K562 (cell line): ENCODE results near the gene TEX22. TPM values are rescaled to one million over a fixed set of nuclear protein-coding genes. Genes with fewer than 3 reads are reported as not detected.

ENCODE experiments used
- ARID1B ChIP-seq: fragments of 450-650 bp; IDR thresholded peaks from 2 replicates; pipeline ENCODE4 v1.6.1; 2016; ENCODE audit warnings: antibody characterized with exemption, mild to moderate bottlenecking, inconsistent platforms
- GTF2F1 ChIP-seq: IDR thresholded peaks from 2 replicates; pipeline ENCODE4 v1.6.1; 2011; ENCODE audit warnings: low read depth, low read length, improper control_type of control experiment
- HIVEP1 ChIP-seq: fragments of 250-450 bp; sonication (Bioruptor Pico); IDR thresholded peaks from 2 replicates; pipeline ENCODE4 v1.4.0; 2020; ENCODE audit warnings: mild to moderate bottlenecking
- JUND ChIP-seq, 2 experiments: IDR thresholded peaks; 2 replicates in 1 of 2; 3 replicates in 1 of 2; pipeline ENCODE4 v1.6.1; 2011; ENCODE audit warnings: borderline replicate concordance in 2 of 2, low read depth in 2 of 2, low read length in 2 of 2, improper control_type of control experiment in 1 of 2, missing biosample characterization in 1 of 2, missing genetic modification characterization in 1 of 2, missing genetic modification reagents in 1 of 2
- MTA1 ChIP-seq: fragments of 450-650 bp; IDR thresholded peaks from 2 replicates; pipeline ENCODE4 v1.6.1; 2017; ENCODE audit warnings: borderline replicate concordance
- SMC3 ChIP-seq: conservative IDR thresholded peaks from 2 replicates; pipeline ENCODE4 v1.6.1; 2011; ENCODE audit warnings: low read depth, low read length, improper control_type of control experiment; ENCODE audit not compliant: insufficient read depth
- TARDBP ChIP-seq: fragments of 450-650 bp; IDR thresholded peaks from 2 replicates; pipeline ENCODE4 v1.6.1; 2016
- ZNF239 ChIP-seq: fragments of 250-450 bp; sonication (Bioruptor Pico); IDR thresholded peaks from 2 replicates; pipeline ENCODE4 v1.4.0; 2020; ENCODE audit warnings: mild to moderate bottlenecking
- ZNF584 ChIP-seq: fragments of 200-800 bp; sonication (Bioruptor generic); IDR thresholded peaks from 2 replicates; pipeline ENCODE4 v1.6.1; 2016; ENCODE audit warnings: low read depth, mild to moderate bottlenecking, missing genetic modification characterization, missing compliant biosample characterization
- ZNF589 ChIP-seq: fragments of 200-800 bp; sonication (Bioruptor generic); IDR thresholded peaks from 2 replicates; pipeline ENCODE4 v1.6.1; 2016; ENCODE audit warnings: low read depth, missing genetic modification characterization, missing compliant biosample characterization
- polyA plus RNA-seq, 8 experiments: library from polyadenylated mRNA; depleted of rRNA in 4 of 8; stranded (reverse) in 5 of 8; unstranded in 3 of 8; fragments of >200 nt; fragmentation: Nextera tagmentation in 2 of 8; fragmentation: Illumina TruSeq in 1 of 8; extraction: Ambion mirVana in 2 of 8; extraction: Trizol in 1 of 8; gene quantifications; 2 replicates each; pipeline versions ENCODE4 v1.2.1 to v1.2.3, GENCODE V29; 2011 to 2014; ENCODE audit warnings: inconsistent platforms in 1 of 8, missing spikeins in 1 of 8
- total RNA-seq, 7 experiments: library from RNA; depleted of rRNA in 6 of 7; stranded (reverse); fragments of >200 nt in 6 of 7; fragmentation: Illumina TruSeq in 2 of 7; extraction: Trizol in 2 of 7; gene quantifications; 2 replicates each; pipeline versions ENCODE4 v1.2.1 to v1.2.3, GENCODE V29; 2011 to 2021; ENCODE audit warnings: low replicate concordance in 1 of 7
- TF ChIP-seq, protein P1 (sequence below), 3 experiments: fragments of 200-800 bp in 1 of 3; sonication (Bioruptor generic) in 1 of 3; sonication (generic) in 1 of 3; formaldehyde crosslinking in 1 of 3; IDR thresholded peaks; 2 replicates each; pipeline versions ENCODE4 v1.6.1 to v1.8.0; 2016 to 2022; ENCODE audit warnings: mild to moderate bottlenecking in 2 of 3, missing compliant biosample characterization in 2 of 3, missing genetic modification characterization in 2 of 3, missing genetic modification reagents in 1 of 3
- TF ChIP-seq, protein P2 (sequence below): sonication (generic); formaldehyde crosslinking; IDR thresholded peaks from 2 replicates; pipeline ENCODE4 v1.8.1; 2023; ENCODE audit warnings: mild to moderate bottlenecking, missing genetic modification reagents
- TF ChIP-seq, protein P3 (sequence below): fragments of 250-450 bp; sonication (Bioruptor Pico); IDR thresholded peaks from 2 replicates; pipeline ENCODE4 v1.5.0; 2022; ENCODE audit warnings: mild to moderate bottlenecking
- TF ChIP-seq, protein P4 (sequence below): fragments of 250-450 bp; sonication (Bioruptor Pico); IDR thresholded peaks from 2 replicates; pipeline ENCODE4 v1.8.0; 2022; ENCODE audit warnings: inconsistent platforms
- TF ChIP-seq, protein P5 (sequence below), 2 experiments: IDR thresholded peaks in 1 of 2; conservative IDR thresholded peaks in 1 of 2; 2 replicates each; pipeline ENCODE4 v1.6.1; 2016; ENCODE audit warnings: low read depth in 2 of 2, mild to moderate bottlenecking in 1 of 2, missing compliant biosample characterization in 1 of 2, missing genetic modification characterization in 1 of 2, moderate library complexity in 1 of 2

The TEX22 gene
- total and polyA plus RNA-seq, 9 of the 15 experiments (the other 6 are each of a cell fraction or from before 2014, with no cell fraction given) = 0.04 to 1.7 (median 0.23) TPM; not detected in 2

DNA sequence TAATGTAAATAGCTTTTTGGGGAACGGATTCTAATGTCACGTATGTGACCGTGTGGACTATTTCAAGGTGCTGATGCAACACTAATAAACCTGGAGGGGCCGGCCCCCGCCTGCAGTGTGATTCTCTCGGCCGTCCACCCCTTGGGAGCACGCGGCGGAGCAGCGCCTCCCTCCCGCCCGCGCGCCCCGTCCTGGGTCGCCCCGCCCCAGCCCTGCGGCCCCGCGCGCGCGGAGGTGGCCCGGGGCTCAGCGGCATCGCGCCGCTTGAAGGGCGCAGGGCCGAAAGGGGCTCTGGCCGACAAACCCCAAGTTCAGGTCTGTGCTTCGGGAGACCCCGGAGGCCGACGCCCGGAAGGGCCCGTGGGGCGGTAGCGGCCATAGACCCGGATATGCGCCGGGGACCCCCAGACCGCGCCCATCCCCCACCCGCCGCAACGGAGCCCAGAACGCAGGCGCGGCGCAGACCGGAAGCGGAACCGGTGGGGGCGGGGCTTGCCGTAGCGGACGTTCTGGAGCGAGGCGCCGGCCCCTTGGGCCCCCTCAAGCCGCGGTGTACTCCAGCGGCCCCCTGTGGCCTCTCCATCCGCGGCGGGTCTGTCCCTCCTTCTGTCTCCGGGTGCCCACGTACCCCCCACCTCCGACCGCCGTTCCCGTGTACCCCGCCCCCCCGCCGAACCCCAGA, at the start of gene TEX22 (continued):
- TF ChIP-seq, protein P1, sequence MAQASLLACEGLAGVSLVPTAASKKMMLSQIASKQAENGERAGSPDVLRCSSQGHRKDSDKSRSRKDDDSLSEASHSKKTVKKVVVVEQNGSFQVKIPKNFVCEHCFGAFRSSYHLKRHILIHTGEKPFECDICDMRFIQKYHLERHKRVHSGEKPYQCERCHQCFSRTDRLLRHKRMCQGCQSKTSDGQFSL (CRISPR knock-in tag; IDR thresholded peaks at IDR 0.05) = no peak
- TF ChIP-seq, protein P1 (tag; IDR thresholded peaks at IDR 0.05) = no peak
- TF ChIP-seq ZNF239 (CRISPR knock-in tag) = no peak
- no peak for TF ChIP-seq ARID1B
- peak; percentile 88 for TF ChIP-seq ZNF589 (CRISPR knock-in tag)
- TF ChIP-seq, protein P2, sequence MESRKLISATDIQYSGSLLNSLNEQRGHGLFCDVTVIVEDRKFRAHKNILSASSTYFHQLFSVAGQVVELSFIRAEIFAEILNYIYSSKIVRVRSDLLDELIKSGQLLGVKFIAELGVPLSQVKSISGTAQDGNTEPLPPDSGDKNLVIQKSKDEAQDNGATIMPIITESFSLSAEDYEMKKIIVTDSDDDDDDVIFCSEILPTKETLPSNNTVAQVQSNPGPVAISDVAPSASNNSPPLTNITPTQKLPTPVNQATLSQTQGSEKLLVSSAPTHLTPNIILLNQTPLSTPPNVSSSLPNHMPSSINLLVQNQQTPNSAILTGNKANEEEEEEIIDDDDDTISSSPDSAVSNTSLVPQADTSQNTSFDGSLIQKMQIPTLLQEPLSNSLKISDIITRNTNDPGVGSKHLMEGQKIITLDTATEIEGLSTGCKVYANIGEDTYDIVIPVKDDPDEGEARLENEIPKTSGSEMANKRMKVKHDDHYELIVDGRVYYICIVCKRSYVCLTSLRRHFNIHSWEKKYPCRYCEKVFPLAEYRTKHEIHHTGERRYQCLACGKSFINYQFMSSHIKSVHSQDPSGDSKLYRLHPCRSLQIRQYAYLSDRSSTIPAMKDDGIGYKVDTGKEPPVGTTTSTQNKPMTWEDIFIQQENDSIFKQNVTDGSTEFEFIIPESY (CRISPR knock-in tag) = no peak
- no peak for TF ChIP-seq HIVEP1
- TF ChIP-seq TARDBP = no peak
- no peak for TF ChIP-seq ZNF584 (CRISPR knock-in tag)
- TF ChIP-seq, protein P3, sequence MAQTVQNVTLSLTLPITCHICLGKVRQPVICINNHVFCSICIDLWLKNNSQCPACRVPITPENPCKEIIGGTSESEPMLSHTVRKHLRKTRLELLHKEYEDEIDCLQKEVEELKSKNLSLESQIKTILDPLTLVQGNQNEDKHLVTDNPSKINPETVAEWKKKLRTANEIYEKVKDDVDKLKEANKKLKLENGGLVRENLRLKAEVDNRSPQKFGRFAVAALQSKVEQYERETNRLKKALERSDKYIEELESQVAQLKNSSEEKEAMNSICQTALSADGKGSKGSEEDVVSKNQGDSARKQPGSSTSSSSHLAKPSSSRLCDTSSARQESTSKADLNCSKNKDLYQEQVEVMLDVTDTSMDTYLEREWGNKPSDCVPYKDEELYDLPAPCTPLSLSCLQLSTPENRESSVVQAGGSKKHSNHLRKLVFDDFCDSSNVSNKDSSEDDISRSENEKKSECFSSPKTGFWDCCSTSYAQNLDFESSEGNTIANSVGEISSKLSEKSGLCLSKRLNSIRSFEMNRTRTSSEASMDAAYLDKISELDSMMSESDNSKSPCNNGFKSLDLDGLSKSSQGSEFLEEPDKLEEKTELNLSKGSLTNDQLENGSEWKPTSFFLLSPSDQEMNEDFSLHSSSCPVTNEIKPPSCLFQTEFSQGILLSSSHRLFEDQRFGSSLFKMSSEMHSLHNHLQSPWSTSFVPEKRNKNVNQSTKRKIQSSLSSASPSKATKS = no peak
- TF ChIP-seq SMC3 = no peak
- TF ChIP-seq GTF2F1 = no peak
- TF ChIP-seq, protein P4, sequence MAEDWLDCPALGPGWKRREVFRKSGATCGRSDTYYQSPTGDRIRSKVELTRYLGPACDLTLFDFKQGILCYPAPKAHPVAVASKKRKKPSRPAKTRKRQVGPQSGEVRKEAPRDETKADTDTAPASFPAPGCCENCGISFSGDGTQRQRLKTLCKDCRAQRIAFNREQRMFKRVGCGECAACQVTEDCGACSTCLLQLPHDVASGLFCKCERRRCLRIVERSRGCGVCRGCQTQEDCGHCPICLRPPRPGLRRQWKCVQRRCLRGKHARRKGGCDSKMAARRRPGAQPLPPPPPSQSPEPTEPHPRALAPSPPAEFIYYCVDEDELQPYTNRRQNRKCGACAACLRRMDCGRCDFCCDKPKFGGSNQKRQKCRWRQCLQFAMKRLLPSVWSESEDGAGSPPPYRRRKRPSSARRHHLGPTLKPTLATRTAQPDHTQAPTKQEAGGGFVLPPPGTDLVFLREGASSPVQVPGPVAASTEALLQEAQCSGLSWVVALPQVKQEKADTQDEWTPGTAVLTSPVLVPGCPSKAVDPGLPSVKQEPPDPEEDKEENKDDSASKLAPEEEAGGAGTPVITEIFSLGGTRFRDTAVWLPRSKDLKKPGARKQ (CRISPR knock-in tag) = no peak
- no peak for TF ChIP-seq JUND (IDR thresholded peaks at IDR 0.05; ENCODE audit: borderline replicate concordance, low read depth, low read length)
- TF ChIP-seq JUND (tag; IDR thresholded peaks at IDR 0.05; ENCODE audit: borderline replicate concordance, low read depth, low read length) = no peak
- TF ChIP-seq, protein P5, sequence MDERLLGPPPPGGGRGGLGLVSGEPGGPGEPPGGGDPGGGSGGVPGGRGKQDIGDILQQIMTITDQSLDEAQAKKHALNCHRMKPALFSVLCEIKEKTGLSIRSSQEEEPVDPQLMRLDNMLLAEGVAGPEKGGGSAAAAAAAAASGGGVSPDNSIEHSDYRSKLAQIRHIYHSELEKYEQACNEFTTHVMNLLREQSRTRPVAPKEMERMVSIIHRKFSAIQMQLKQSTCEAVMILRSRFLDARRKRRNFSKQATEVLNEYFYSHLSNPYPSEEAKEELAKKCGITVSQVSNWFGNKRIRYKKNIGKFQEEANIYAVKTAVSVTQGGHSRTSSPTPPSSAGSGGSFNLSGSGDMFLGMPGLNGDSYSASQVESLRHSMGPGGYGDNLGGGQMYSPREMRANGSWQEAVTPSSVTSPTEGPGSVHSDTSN (CRISPR knock-in tag; IDR thresholded peaks at IDR 0.05; ENCODE audit: low read depth) = no peak
- TF ChIP-seq, protein P5 (tag; conservative IDR thresholded peaks at IDR 0.05; ENCODE audit: low read depth) = no peak
- no peak for TF ChIP-seq MTA1
